ENCODE data around the gene ZNF175.

Gene ZNF175

DNA sequence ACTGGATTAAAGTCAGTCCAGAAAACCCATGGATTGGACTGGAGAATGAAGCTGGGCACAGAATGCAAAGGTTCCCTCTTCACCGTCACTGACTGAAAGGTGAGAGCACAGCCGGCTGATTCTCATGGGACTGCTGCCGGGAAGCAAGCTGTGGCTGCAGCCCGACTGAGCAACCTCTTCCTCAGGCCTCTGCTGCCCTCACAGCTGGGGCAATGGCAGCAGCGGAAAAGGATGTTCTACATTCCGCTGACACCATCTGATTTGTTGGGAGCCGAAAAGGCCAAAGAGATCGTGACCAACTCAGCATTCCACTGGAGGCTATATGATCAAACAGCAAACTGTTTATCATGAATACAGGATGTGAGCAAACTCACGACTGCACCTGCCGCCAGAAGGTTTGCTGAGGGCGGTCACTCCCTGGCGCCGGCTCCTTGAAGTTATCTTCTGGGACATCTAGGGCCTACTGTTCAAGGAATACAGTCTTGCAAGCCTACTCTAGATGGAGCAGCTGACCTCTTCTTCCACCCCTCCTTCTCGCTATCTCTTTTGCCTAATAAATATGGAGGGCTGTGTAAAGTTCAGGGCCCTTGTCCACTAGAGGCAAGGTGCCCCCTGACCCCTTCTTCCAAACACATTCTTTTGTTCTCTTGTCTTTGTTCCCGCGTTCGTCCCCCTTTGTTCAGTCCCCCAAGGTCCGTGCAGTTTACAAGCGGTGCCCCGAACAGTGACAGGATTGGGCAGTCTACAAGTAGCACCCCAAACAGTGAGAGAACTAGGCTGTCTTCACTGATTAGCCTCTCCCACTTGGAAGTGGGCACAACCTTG is 20.0 kb upstream of the ZNF175 start:
- DNase-seq: no peak

DNA sequence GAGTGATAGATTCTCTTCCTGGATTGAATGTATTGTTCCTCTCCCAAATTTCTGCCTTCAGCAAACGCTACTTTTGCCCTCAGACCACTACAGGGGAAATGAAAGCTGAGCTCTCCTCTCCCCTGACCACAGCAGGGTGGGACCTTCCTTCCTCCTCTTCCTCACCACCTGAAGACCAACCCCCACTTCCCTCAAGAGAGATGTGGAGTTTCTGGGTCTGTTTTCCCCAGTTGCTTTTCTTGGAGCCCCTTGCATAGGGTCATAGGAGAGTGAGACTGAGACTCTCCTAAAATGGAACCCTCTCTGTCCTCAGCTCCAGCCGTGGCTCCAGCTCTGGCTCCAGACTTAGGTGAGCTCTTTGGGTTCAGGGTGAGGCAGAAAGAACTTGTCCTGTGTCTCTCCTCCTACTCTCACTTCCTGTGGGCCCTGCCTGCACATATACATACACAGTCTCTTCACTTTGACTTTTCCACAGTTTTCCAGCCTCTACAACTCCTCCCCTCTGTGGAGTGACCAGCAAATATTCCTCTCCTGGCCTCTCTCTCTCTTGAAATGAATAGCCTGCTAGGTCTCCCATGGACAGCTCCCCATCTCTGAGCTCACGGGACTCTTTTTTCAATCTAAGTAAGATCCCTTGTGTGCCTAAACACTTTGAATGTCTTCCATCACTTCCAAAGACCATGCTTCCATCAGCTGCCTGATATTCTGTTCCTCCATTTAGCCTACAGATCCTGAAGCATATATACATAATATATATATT is 19.2 kb upstream of the ZNF175 start:
- DNase-seq: no peak

DNA sequence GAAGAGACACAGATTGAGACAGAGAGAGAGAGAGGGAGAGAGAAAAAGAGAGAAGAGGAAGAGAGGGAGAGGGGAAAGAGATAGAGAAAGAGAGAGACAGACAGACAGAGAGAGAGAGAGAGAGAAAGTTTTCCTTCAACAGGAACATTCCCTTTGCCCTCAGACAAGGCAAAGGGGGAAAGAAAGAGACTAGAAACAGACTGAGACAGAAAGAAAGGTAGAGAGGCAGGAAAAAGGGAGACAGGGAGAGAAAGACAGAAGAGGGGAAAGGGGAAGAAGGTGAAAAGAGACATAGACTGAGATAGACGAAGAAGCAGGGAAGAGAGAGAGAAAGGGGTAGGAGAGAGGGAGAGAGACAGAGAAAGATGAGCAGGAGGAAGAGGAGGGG is 18.5 kb upstream of the ZNF175 start:
- no peak for DNase-seq

DNA sequence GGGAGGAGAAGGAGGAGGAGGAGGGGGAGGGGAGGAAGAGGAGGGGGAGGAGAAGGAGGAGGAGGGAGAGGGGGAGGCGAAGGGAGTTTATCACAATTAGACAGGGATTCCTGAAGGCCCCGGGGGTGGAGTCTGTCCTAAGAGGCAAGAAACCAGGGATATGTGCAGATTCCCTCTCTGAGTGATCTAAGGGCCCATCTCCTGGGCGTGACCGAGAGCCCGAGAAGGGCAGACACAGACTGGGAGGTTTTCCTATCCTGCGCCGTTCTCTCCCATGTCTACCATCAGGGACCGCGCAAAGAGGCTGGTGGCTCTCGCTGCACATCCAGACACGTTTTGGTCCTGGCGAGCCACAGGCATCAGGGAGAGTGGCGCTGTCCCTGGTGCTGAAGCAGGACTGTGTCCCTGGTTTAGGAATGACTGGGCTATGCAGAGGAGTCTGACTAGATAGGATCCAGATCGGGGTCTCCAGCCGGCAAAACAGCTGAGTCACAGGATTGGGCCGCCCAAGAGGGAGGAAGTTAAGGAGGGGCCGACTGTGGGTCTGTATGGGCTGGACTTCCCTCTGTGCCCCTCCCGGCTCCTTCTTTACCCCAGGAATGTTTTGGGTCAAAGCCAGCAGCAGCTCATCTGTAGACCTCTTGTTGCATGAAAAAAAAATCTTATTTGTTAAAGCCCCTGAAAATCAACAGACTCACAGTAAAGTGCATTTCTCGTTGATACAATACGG is 17.9 kb upstream of the ZNF175 start:
- no peak for DNase-seq

DNA sequence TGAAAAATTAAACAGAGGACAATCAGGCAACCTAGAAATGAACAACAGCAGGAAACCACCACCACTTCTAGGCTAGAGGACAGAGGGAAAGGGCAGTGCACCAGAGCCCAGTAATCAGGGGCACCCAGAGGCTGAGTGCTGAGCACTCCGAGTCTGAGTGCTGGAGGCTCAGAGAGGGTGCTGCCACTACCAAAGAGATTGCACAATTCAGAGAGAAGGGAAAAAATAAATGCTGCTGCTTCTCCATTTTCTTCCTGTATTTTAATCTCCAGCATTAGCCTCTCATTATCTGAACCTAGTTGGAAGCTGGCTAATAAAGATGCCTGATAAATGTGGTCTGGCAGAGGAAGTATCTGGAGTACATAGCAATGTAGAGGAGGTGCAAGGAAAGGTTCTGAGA is 11.8 kb upstream of the ZNF175 start:
- DNase-seq: no peak

DNA sequence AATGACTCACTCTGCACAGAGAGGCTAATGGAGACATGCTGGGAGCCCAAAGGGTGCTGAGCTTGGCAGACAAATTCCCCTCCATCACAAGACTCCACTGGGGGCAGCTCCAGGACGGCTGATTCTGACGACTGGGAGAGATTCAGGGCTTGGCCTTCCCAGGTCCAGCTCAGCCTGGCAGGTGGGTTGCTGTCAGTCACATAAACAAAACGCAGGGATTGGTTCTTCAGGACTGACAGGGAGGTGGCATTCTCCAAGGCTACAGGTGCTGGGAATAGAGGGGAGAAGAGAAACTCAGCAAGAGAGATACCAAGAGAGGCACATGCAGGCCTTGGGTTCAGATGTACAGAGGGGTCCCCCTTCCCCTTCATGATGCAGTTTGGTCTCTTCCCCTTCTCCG is 10.7 kb upstream of the ZNF175 start:
- no peak for DNase-seq

DNA sequence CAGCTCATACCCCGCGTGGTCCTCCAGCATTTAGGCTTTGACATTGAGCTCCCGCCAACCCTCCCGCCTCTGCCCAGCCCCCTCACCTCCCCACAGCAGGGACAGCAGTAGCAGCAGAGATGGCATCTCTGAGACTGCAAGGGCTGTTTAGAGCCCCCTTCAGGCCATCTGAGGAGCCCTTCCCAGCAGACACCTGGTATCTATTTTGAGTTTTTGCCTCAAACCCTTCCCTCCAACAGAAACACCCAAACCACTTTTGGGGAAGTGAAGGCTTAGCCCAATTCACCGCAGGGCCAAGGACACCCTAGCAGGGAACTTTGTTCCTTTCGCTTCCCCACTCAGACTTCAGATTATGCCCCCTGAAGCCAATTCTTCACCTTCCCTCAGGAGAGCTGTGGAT is 6.3 kb upstream of the ZNF175 start:
- no peak for DNase-seq

DNA sequence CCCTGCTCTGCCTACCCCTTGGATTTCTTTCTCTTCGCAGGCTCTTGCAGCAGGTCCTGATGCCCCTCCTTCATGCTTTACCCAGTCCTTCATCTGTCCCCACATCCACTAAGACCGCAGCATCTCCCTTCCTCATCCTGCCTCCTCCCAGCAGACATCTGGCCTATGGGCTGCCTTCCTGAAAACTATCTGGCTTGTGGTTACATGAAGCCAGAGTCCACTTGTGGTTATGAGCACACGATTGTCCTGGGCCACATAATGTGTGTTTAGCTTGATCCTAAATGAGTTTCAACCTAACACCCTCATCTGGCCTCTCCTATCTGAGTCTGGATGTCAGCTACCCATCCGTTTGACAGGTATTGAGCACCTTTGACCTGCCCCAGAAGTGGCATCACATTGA is 5.5 kb upstream of the ZNF175 start:
- no peak for DNase-seq

DNA sequence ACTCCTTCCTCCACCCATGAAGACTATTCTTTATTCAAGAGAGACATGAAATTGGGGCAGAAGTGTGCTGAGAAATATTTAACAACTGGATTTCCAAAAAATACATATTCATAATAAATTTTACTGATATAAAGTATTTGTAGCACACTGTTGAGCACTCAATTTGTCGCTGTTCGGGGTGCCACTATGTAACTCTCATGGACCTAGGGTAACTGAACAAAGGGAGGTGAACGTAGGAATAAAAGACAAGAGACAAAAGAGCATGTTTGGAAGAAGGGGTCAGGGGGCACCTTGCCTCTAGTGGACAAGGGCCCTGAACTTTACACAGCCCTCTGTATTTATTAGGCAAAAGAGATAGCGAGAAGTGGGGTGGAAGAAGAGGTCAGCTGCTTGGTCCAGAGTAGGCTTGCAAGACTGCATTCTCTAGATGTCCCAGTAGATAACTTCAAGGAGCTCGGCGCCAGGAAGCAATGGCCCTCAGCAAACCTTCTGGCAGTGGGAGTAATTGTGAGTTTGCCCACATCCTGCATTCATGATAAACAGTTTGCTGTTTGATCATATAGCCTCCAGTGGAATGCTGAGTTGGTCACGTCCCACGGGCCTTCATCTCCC is 4.5 kb upstream of the ZNF175 start:
- no peak for DNase-seq

DNA sequence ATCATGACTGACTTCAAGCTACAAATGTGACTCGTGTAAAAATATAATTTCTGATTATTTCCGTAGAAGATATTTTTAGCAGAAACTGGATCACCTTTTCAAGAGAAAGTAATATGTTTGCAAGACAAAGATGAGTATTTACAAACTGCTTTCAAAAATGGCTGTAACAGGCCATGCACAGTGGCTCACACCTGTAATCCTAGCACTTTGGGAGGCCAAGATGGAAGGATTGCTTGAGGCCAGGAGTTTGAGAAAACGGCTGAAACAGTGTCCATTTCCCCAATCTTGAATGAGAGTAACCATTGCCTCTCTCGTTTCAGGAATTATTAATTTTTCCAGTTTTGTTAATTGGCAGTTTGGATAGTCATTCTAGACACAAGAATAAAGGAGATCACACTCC is 3.5 kb upstream of the ZNF175 start:
- DNase-seq: no peak

DNA sequence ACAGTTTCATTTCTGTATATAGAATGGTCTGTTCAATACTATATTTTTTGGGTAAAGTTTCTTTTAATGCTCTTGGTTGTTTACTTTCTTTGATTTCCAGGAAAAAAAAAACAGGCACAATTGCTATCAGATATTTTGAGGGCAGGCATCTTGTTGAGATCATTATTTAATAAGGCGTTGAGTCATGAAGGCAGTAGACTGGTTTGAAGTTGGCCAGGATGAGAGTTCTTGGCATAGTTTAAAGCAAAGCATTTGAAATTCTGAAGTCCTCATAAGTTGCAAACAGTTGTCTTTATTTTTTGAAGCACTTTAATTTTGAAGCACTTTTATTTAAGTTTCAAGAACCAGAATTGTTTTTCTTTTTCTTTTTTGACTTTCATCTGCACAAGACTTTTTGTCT is 2.6 kb upstream of the ZNF175 start:
- no peak for DNase-seq

DNA sequence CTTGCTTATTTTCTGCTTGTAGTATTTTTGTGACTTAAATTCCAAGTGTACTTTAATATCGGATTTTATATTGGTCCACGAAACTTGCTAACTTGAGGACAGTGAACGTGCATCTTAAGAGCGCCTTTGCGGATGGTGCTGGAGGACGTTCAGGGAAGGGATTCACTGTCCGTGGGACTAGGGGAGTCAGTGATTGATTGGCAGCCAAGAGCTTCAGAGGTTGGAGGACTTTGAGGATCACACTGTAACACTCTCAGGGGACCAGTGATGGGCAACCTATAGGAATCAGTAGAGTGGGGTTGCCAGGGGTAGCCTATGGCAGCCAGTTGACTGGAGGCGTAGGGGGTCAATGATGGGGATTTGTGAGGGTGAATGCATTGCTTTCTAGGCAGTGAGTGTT is 516 bp downstream of the ZNF175 start:
- no peak for DNase-seq

DNA sequence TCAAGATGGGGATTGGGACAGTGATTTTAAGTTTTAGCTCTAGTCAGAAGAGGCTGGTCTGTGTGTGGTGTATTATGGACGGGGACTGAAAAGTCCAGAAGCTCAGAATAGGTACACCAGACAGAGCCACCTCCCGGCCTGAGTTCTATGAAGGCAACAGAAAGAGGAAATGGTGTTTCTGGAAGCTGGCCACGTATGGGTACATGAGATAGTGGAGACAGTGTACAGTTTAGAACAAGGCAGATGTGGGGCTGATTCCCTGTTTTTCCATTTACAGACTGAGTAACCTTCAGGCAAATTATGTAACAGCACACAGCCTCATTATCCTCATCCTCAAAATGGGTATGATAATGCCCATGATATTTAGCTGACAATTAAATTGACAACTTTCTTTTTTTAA is 1.3 kb downstream of the ZNF175 start:
- DNase-seq: no peak

DNA sequence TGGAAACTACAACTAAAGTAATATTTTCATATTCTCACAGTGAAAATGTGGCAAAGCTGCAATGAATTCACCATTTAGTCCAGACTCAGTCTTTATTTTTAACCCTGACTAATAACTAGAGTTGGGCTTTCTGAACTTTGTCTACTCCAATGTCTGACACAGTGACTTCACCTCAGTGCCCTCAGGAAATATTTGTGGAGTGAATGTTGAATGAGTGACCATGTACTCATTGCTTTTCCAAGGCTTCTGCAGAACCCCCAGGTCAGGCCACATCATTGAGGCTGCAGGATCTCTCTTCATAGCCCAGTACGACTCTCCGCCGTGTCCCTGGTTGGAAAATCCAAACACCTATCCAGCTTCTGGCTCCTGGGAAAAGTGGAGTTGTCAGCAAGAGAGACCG is 1.8 kb downstream of the ZNF175 start:
- DNase-seq: no peak

DNA sequence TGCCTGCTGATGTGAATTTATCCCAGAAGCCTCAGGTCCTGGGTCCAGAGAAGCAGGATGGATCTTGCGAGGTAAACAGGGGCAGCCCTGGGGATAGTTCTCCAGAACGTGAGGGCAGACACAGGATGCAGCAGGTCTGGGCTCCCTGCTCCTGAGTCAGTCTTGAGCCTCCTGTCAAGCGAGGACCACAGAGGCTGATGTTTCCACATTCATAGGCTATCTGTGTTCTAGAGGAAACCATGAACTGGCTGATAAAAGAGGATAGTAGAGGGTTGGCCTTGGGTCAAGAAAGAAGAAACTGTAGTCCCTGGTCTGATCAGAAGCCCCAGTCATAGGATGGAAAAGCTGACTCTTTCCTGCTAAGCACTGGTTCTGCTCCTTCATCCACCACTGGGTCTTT is 2.2 kb downstream of the ZNF175 start:
- DNase-seq: no peak

DNA sequence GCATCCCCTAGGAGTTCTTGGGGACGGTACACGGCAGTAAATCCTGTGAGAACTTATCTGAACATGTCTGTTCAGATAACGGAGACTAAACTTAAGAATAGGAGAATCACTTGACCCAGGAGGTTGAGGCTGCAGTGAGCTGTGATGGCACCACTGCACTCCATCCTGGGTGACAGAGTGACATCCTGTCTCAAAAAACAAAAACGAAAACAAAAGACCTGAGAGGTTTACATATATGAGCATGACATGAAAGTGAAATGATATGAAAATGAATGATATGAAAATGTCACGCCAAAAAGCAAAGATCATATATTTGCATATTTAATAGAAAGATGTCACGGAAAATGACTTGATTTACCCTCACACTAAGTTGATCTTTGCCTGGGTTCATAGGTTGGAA is 5.8 kb downstream of the ZNF175 start:
- DNase-seq: no peak

DNA sequence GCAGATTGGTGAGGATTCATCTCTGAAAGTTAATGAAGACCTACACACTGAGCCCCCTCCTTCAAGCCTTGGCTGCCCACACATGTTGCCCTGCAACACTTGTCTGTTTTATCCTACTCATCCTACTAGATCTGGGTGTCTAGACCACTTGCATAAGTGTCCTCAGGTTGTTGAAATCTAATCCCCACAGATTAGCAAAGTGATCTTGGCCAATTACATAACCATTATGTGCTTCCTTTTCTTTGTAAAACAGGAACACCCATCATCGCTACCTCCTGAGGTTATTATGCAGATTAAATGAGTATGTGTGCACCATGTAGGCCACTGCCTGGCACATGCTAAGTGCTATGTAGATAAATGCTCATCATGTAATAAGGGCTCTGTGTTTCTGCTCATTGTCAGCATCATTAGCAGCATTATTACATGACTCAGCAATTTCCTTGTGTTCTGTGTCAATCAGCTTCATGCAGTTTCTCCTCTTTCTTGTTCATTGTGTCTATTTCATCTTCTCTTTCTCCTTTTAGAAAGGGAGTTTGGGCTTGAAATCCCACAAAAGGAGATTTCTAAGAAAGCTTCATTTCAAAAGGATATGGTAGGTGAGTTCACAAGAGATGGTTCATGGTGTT is 15.1 kb downstream of the ZNF175 start:
- DNase-seq: no peak

DNA sequence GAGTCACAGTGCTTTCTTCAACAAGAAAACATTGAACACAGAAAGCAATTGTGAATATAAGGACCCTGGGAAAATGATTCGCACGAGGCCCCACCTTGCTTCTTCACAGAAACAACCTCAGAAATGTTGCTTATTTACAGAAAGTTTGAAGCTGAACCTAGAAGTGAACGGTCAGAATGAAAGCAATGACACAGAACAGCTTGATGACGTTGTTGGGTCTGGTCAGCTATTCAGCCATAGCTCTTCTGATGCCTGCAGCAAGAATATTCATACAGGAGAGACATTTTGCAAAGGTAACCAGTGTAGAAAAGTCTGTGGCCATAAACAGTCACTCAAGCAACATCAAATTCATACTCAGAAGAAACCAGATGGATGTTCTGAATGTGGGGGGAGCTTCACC is 15.7 kb downstream of the ZNF175 start:
- DNase-seq: no peak

DNA sequence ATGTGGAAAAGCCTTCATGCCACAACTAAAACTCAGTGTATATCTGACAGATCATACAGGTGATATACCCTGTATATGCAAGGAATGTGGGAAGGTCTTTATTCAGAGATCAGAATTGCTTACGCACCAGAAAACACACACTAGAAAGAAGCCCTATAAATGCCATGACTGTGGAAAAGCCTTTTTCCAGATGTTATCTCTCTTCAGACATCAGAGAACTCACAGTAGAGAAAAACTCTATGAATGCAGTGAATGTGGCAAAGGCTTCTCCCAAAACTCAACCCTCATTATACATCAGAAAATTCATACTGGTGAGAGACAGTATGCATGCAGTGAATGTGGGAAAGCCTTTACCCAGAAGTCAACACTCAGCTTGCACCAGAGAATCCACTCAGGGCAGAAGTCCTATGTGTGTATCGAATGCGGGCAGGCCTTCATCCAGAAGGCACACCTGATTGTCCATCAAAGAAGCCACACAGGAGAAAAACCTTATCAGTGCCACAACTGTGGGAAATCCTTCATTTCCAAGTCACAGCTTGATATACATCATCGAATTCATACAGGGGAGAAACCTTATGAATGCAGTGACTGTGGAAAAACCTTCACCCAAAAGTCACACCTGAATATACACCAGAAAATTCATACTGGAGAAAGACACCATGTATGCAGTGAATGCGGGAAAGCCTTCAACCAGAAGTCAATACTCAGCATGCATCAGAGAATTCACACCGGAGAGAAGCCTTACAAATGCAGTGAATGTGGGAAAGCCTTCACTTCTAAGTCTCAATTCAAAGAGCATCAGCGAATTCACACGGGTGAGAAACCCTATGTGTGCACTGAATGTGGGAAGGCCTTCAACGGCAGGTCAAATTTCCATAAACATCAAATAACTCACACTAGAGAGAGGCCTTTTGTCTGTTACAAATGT is 16.4 kb downstream of the ZNF175 start:
- no peak for DNase-seq

DNA sequence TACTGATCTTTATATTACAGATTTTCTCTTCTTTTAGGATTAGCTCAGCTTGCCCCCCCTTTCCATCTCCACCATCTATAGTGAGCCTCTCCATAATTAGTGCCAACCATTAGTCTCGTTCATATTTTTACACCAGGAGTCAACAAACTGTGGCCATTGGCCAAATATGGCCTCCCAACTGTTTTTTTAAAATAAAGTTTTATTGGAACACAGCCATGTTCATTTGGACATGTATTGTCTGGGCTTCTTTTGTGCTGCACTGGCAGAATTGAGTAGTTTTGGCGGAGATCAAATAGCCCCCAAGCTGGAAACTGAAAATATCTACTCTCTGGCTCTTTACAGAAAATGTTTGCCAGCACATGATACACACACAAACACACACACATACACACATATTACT is 18.4 kb downstream of the ZNF175 start:
- DNase-seq: no peak

DNA sequence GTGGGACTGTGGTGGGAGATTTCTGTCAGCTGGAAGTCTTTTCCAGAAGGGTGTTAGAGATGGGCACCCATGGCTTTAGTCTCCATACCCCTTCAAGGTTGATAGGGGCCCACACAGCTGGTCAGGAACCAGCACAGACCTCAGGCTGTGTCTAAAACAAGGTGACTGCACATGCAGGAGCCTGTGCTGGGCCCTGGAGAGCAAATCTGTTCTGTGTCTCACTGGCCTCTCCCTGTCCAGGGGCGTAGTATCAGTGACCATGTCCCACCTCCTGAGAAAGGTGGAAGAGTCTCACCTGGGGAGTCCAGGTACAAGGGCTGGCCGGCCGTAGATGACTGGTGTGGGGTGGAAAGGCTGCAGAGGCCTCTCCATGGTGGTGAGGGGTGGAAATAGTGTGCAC is 19.4 kb downstream of the ZNF175 start:
- no peak for DNase-seq

DNA sequence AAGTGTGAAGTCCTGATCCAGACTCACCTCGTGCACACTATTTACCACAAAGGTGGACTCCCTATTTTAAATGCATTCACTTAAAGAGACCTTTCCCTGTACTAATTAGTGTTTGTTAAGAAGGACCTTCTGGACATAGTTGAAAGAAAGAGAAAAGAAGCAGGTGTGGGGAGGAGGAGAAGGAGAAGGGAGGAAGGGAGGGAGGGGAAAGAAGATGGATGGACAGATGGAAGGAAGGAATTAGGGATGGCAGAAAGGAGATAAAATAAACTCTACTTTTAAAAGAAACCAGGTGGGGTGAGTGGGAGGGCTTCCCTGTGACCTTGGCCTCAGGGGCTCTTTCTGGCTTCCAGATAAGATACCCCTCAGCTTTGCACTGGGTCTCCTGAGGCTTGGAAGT is 21.4 kb downstream of the ZNF175 start:
- DNase-seq: no peak

Measured in cerebellar nuclear complex (tissue), 1 donor.